ENCODE results near the gene TRPM2.

DNA sequence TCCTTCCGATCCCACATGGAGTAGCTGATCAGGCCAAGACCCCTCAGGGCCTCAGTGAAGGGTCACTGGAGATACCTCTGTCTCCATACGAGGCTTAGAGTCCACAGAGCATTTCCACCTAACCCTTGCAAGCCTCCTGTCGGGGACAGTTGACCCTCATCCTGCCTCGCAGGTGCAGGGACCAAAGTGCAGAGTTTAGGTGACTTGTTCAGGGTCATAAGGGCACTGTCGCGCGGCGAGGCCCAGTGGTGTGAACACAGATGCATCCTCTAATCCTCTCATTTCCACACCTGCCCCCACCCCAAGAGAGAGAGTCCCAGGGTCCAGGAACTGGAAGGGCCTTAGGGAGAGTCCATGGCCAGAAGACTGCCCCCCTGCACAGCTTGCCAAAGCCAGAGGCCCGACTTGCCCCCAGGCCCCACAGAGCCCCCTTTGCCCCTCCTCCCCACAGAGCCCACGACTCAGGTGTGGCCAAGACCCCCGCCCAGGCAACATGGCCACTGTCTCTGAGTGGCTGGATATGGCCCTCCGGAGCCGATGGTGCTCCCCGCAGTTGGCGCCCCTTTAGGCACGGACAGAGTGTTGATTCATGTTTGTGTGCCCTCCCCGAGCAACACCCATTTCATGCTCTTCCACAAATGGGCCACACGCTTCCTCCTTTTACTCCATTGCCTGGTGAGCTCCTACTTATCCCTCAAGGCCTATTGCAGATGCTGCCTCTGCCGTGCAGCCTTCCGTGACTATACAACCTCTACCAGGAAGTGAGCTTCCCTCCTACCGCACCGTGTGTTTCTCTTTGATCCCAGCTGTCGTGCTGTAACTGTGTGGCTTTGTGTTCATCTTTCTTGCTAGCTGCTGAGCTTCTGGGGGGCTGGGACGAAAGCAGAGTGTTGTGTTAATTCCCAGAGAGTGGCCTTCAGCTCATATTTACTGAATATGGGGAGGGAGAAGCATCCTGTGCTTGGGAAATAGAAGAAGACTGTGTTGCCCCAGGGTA, 1.7 kb downstream of the TRPM2 start:
- TF ChIP-seq, protein P1, sequence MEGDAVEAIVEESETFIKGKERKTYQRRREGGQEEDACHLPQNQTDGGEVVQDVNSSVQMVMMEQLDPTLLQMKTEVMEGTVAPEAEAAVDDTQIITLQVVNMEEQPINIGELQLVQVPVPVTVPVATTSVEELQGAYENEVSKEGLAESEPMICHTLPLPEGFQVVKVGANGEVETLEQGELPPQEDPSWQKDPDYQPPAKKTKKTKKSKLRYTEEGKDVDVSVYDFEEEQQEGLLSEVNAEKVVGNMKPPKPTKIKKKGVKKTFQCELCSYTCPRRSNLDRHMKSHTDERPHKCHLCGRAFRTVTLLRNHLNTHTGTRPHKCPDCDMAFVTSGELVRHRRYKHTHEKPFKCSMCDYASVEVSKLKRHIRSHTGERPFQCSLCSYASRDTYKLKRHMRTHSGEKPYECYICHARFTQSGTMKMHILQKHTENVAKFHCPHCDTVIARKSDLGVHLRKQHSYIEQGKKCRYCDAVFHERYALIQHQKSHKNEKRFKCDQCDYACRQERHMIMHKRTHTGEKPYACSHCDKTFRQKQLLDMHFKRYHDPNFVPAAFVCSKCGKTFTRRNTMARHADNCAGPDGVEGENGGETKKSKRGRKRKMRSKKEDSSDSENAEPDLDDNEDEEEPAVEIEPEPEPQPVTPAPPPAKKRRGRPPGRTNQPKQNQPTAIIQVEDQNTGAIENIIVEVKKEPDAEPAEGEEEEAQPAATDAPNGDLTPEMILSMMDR (IDR thresholded peaks at IDR 0.05), result no peak
- TF ChIP-seq POLR2A (IDR thresholded peaks at IDR 0.05), result no peak

Measured in esophagus squamous epithelium (tissue), 4 donors.